HG03558 (cell line): Measurements from ENCODE around the gene ANGPTL2.
"Not testable (repeated sequence)": the region's sequence is repeated elsewhere in the genome, so short reads cannot be mapped to it uniquely, and the experiment has no call there.

Experiments used
- ATAC-seq: cut with Tn5 transposase; IDR thresholded peaks from one replicate; pipeline ENCODE4 v1.9.1; 2021; ENCODE audit warnings: moderate number of reproducible peaks; ENCODE audit not compliant: unreplicated experiment; ENCODE audit errors: extremely low read depth

ANGPTL2 gene

DNA sequence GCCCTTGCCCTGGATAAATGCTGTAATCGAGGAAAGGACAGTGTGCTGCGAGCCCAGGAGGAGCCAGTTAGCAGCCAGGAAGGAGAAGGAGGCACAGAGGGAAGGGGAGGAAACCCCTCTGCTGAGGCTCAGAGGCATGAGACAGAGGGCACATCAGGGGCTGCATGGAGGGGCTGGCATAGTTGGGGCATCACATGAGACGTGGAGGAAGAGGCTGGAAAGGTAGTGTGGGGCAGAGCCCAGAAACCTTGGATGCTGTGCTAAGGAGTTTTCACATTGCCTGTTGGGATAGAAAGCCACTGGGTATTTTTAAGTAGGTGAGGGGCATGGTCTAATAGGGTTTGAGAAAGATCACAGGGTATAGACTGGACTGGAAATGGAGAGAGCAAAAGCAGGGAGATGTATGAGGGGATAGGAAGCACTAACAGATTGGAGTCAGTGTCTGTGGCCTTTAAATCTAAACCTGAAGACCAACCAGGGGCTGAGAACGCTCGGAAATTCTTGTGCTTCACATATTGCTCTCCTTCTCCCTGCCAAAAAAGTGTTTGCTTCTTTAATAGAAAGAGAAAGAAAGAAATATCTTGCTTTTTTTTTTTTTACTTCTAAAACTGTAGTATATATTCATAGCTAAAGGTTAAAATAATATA, 33.0 kb upstream of the ANGPTL2 start:
- no peak for ATAC-seq

DNA sequence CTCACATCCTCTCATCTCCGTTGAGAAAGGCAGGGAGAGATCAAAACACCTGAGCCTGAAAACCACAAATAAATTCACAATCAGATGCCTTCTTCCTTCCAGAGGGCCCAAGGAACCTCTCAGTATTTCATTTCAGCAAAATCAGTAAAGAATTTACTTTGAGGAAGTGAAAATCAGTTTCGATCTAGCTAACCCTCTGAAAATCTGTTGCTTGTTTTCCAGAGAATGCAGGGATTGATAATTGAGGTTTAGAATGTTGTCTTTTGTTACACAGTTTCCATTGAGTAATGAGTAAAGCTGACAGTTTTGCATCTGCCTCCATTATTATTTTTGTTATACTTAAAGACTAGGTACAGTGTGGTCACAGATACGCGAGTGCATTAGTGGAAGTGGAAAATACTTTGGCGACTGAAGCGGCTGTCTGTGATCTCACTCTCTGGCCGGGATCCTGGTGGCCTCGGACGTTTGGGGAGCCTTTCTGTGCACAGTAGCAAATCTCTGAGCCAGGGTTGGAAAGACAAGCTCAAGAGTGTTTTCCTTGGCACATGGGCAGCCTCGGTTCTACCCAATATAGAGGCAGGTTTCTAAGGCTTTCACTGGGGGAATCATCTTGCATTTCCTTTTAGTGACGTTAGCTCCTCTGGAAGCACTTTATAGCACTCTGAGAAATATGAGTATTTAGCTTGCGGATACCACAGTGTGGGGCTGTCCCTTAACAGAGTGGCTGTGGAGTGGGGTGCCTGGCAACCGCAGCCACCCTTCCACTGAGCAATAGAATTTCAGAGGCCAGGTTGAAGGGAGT, 32.2 kb upstream of the ANGPTL2 start:
- no peak for ATAC-seq

DNA sequence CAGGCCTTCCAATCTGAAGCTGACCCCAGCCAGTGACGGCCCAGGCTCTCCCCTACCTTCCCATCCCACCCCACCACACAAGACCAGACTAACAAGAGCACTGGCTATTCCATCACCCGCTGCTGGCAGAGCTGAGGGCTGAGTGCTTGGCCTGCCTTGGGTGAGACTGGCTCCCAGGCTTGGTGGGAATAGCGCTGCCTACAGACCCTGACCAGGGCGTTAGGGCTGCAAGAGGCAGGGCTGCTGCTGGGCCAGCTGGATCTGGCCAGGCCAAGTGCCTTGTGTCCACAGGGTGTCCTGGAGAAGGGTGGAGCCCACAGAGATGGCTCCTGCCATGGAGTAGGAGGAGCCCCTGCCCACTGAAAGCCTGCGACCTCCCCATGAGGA, 31.6 kb upstream of the ANGPTL2 start:
- ATAC-seq, result no peak

DNA sequence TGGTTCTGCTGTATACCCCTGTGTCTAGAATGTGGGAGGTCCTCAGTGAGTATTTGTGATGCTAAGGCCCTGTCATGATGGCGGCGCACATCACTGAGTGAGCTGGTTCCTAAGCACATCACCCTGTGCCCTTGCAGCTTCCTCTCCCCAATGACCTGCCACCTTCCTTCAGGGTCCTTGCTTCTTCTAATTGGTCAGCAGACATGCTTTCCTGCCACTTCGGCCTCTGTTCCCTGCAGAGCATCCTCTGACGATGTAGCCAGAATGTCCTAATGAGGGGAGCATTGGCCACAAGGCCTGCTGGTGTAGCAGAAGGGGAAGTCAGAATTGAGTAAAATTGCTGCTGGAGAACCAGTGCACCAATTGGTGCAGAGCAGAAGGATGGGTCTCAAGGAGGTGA, 31.1 kb upstream of the ANGPTL2 start:
- ATAC-seq, result no peak

DNA sequence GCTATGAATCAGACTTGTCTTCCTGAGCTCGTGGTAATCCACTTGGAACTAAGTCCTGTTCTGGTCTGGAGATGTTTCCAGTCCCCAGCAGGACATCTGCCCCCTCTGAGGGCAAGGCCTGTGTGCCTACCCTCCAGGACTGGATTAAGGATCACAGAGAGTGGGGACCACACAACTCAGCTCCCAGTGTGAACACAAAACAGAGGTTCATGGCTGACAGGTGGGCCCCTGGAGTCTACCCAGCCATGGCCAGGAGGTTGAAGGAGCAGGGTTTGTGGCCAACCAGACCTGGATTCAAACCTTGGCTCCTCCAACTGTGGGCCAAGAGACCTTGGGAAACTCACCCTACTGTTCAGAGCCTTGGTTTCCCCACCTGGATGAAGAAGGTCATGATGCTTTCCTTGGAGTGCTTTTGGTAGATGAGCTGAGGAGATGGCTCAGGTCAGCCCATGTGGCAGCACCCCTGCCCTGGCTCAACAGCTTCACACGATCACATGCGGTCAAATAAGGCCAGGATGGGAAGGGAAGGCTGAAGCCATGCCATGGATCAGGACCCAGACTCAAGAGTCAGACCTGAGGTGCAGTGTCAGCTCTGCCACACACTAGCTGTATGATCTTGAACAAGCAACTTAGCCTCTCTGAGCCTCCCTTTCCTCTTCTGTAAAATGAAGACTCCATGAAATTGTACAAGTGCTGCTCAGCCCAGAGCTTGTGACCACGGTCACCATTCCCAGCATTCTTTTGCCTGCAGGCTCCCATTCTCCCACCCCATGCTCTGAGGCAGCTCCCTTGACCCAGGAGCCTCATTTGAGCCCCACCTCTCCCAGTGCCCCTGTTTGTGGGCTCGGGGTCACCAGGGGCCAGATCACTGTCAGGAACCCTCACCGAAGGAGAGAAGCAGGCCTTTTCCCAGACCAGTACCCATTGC, 27.3 kb upstream of the ANGPTL2 start:
- ATAC-seq, result no peak

DNA sequence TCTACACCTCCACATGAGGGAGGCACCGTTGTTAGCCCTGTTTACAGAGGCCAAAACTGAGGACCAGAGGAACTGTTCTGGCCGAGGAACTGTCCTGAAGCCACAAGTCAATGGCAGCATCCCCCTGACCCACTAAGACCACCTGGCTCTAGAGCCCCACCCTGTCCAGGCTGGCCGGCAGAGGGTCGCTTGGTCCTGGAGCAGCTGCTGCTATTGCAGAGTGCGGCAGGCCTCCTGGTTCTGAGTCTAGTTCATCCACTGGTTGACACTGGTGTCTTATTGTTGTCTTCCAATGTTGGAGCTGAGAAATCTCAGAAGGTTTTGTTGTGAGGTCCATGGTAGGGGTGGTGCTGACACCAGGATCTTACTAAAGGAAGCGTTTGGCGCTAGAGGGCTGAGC, 26.6 kb upstream of the ANGPTL2 start:
- no peak for ATAC-seq

DNA sequence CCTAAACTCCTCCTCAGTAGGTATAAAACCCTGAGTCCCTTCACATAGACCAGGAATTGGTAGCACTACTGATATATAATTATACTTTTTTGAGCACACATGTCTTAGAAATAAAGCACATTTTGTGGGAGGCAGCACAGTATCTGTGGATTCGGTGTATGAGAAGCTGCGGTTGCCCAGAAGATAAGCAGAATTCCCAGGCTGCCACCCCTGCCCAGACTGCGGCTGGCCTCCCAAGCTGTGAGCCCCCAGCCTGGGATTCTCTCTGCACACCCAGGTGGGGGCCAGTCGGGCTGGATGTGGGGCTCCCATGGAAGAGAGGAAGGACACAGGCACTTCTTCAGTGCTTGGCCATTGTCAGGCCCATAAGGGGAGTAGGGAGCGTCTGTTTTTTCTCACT, 25.6 kb upstream of the ANGPTL2 start:
- no peak for ATAC-seq

DNA sequence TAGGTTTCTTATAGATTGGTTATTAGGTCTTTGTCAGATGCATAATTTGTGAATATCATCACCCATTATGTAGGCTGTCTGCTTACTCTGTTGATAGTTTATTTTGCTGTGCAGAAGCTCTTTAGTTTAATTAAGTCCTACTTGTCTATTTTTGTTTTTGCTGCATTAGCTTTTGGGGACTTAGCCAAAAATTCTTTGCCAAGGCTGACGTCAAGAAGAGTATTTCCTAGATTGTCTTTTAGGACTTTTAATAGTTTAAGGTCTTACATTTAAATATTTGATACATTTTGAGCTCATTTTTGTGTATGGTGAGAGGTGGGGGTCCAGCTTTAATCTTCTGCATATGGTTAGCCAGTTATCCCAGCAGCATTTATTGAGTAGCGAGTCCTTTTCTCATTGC, 24.8 kb upstream of the ANGPTL2 start:
- no peak for ATAC-seq

DNA sequence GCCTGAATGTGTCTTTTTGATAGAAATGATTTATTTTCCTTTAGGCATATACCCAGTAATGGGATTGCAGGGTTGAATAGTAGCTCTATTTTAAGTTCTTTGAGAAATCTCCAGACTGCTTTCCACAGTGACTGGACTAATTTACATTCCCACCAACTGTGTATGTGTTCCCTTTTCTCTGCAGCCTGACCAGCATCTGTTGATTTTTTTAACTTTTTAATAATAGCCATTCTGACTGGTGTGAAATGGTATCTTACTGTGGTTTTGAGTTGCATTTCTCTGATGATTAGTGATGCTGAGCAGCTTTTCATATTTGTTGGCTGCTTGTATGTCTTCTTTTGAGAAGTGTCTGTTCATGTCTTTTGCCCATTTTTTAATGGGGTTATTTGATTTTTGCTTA, 24.4 kb upstream of the ANGPTL2 start:
- not testable (repeated sequence) for ATAC-seq

DNA sequence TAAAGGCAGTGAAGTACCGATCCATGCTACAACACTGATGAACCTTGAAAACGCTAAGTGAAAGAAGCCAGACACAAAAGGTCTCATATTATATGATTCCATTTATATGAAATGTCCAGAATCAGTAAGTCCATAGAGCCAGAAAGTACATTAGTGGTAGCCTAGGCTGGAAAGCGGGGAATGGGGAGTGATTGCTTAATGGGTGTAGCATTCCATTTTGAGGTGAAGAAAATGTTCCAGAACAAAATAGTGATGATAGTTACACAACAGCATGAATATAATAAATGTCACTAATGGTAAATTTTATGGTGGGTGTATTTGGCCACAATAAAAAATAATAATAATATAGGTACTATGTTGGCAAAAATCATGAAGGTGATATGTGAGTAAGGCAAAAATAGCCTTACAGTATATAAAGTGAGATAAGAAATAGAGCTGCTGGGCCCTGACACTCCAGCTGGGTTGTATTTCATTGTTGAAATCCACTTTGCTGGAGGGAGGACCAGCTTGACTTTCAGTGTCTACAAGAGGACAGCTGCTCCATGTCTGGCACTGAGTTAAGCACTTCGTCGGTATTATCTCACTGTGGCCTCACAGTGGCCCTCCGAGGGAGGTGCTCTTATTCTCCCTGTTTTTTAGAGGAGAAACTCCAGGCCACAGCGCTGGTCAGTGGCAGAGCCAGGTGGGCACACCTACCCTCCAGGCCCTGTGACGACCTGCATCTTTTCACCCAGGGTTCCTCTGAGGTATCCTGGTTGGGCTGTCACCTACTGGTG, 22.4 kb upstream of the ANGPTL2 start:
- no peak for ATAC-seq

DNA sequence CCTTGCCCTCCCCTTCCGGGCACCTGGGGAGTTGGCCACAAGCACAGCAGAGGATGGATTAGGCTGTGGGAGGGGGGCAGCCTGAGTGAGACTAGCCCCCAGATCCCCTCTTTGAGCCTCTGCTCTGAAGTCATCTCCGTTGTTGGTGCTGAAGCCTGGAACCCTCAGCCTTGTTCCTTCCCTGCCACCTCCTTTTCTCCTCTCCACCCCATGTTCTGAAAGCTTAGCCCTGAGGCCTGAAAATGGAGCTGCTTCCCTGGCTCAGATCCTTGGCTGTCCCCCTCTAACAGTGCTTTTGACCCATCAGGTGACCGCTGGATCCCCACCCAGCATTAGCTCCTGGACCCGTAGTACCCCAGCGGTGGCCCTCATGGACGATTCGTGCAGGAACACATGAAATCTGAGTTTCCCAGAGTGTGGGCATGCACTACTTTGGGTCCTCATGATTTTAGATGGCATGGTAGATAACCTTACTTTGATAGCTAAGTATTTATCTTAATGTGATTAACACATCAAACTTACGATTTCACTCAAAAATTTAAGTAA, 21.6 kb upstream of the ANGPTL2 start:
- no peak for ATAC-seq

DNA sequence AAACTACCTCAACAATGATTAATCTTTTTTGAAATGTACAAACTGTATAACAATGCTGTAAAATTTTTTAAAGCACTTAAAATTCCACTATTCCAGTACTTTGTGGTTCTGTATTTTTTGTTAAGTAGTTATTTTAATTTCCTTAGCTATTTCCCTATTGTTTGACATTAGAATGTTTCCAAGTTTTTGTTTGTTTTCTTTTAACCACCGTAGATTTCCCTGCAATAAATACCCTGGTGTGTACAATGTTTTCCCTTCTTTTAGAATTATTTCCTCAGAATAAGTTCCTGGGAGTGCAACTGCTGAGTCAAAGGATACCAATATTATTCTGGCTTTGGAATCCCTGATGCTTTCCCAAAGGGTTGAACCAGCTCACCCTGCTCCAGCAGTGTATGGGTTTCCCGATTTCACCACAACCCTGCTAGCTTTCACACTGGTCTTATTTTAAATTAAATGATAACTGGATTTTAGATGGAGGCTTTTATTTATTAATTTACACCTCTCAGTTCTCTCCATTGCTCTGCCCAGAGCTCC, 20.6 kb upstream of the ANGPTL2 start:
- ATAC-seq, result no peak

DNA sequence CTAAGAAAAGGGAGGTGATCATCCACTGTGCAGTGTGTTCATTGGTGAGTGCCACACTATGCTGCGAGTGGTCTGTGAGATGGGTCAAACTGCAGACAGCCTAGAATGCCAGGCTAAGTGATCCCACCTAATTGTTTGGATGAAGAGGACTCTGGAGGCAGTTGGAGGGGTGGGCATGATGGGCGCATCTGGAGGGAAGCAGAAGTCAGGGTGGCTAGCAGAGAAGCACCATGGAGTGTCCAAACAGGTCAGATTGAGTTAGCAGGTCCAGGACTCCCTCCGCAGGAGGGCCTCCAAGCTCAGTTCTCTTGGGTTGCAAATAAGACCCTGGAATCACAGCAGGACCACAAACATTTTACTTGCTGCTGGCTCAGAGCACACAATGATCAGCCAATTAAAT, 19.9 kb upstream of the ANGPTL2 start:
- ATAC-seq, result no peak

DNA sequence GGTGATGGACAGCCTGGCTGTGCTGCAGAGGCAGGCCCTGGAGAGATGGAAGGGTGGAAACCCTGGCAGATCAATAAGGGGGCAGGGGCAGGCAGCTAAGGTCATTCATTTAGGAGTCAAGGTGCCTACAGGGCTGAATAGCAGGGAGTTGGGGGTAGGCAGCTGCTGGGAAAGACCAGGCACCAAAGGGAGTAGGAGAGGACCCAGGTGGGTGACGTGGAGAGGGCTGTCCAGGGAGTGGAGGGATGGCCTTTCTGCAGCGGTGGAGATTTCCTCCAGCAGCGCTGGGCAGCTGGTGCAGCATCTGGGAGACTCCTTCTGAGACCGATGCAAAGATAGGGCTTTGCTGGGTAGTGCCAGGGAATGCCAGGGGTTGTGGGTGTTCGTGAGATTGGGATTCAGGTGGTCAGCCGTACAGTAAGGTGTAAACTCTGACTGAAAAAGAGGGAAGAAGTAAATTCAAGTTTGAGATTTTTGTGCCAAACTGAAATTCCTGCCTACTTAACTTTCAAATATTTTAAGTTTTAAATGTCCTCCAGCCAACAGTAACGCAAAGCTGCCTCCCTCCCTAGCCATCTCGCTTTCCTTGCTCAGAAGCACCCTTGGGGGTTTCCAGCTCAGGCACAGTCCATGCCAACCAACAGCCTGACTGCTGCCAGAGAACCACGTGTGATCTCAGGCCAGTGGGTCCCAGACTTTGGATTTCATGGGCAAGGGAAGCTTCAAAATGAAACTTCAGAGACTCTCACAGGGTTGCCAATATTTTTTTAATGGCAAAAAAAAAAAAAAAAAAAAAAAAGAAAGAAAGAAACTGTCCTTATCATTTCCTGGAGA, 18.6 kb upstream of the ANGPTL2 start:
- no peak for ATAC-seq

DNA sequence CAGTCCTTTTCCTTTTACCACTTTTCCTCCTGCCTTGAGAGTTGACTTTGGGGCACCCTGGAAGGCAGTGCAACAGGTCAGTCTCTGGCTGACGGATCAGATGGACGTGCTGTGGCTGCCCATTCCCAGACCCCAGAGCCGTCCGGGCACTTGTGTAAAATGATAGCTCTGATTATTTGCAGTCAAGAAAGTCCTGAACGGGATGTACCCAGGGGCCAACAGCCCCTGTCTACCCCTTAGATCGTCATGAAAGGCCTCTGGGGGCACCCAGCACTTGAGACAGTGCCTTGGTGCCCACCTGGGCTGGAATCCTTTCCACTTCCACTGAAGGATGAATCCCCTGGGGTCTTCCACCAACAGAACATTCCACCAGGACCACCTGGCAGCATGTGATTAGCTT, 17.7 kb upstream of the ANGPTL2 start:
- ATAC-seq, result no peak

DNA sequence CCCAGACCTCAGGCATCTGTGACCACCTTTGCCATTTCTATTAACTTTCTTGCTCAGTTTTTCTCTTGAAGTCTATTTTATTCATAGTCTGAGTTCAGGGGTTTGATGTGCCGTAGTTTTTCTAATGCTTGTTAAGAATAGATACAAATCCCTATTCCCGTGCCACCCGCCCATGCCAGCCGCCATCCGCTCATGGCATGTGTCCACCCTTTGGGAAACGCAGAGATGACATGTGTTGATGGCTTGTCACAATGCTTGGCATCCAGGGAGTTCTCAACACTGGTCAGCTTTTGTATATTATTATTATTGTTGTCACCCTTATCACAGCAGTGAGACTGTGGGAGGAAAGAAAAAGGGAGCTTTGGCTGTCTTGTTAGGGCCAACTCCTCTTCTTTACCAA, 17.3 kb upstream of the ANGPTL2 start:
- no peak for ATAC-seq

DNA sequence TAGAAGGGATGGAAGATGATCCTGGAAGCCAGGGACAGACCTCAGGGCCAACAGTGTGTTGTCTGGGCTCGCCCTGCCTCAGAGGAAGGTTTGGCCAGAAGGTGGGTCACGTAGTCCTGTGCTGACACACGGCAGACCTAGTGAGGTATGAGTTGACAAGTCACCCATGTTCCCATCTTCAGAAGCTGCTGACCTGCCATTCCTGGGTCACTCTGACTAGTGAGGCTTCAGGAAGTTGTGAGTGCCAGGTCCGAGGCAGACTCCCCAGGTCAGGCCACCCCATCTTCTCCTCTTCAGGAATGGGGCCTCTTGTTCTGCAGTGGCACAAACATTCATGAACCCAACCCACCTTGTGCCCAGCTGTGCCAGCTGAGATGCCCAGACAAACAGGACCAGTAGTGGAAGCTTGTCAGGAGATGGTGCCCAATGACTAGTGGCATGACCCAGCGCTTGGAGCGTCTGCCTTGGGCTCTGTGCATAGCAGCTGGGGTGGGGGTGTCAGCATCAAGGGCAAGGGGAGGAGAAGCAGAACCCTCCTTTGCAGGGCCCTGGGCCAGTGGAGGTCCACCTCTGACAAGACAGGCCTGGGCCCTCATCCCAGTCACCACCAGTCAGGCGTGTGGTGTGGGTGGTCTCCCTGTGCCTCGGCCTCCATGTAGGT, 16.8 kb upstream of the ANGPTL2 start:
- ATAC-seq, result no peak

DNA sequence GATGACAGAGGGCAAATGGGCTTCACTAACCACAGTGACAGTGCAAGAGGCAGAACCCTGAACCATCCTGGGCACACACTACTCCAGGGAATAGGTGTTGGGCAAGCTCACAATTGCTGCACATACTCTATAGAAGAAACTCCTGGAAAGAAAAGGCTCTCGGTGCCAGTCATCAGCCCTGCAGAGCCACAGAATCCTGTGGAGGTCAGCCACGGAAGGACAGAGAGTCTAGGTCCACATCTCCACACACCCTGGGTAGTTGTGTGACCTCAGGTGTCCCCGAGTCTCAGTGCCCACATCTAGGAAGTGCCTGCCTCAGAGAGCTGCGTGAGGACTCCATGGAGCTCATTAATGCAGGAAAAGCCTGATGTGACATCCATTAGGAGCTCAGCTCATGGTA, 16.0 kb upstream of the ANGPTL2 start:
- ATAC-seq, result no peak
